Stomach (tissue), 4 donors: ENCODE data around the gene CCDC3.

Experiments
- EP300 ChIP-seq: sonication (generic); formaldehyde crosslinking; IDR thresholded peaks from one replicate; pipeline ENCODE4 v1.6.1; 2017; ENCODE audit warnings: antibody characterized with exemption
- POLR2A ChIP-seq, 4 donors: fragments of 450-650 bp; IDR thresholded peaks; one replicate each; pipeline ENCODE4 v1.6.1; 2016; ENCODE audit warnings: antibody characterized with exemption in 4 of 4, control low read depth in 2 of 4, mild to moderate bottlenecking in 1 of 4, moderate library complexity in 1 of 4
- POLR2AphosphoS5 ChIP-seq, 3 donors: sonication (generic); formaldehyde crosslinking; IDR thresholded peaks; one replicate each; pipeline ENCODE4 v1.6.1; 2016; ENCODE audit warnings: antibody characterized with exemption in 3 of 3
- TF ChIP-seq, protein P1 (sequence below), 7 experiments: fragments of 450-650 bp in 4 of 7; fragments of 200-600 bp in 3 of 7; sonication (generic) in 3 of 7; IDR thresholded peaks; one replicate each; pipeline ENCODE4 v1.5.1; 2016 to 2019; ENCODE audit warnings: antibody characterized with exemption in 7 of 7, control low read depth in 2 of 7, mild to moderate bottlenecking in 1 of 7

DNA sequence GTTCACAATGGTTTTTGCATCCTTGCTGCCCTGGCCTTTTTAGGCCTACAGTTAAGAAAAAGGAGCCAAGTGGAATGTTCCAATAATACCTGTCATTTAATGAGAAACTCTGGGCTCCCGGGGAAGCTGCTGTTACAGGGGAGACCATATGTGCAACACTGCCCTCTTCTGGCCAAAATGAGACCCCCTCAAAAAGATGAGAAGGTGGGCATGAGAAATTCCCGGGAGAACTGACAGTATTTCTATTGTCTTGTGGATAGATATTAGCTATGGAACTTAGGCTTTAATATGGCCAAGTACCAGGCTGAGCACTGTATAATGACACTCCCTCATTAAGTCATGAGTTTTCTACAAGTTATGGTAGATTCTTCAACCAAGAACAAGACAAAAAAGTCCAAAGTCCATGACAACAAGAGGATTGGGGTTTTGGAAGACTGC, 99.4 kb downstream of the CCDC3 start:
- no peak for TF ChIP-seq POLR2AphosphoS5 (IDR thresholded peaks at IDR 0.05)
- TF ChIP-seq, protein P1, sequence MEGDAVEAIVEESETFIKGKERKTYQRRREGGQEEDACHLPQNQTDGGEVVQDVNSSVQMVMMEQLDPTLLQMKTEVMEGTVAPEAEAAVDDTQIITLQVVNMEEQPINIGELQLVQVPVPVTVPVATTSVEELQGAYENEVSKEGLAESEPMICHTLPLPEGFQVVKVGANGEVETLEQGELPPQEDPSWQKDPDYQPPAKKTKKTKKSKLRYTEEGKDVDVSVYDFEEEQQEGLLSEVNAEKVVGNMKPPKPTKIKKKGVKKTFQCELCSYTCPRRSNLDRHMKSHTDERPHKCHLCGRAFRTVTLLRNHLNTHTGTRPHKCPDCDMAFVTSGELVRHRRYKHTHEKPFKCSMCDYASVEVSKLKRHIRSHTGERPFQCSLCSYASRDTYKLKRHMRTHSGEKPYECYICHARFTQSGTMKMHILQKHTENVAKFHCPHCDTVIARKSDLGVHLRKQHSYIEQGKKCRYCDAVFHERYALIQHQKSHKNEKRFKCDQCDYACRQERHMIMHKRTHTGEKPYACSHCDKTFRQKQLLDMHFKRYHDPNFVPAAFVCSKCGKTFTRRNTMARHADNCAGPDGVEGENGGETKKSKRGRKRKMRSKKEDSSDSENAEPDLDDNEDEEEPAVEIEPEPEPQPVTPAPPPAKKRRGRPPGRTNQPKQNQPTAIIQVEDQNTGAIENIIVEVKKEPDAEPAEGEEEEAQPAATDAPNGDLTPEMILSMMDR (IDR thresholded peaks at IDR 0.05): peak in 5 of 7 experiments; percentile 55 to 78 (median 68)
- TF ChIP-seq EP300: no peak
- TF ChIP-seq POLR2A (IDR thresholded peaks at IDR 0.05): no peak
